Measurements from ENCODE around the gene PPP6C. TPM values are rescaled to one million over a fixed set of nuclear protein-coding genes. Genes with fewer than 3 reads are reported as not detected.
A peak's percentile ranks its signal among the peaks of the same experiment; 100 is the strongest.
"Not testable (repeated sequence)": the region's sequence is repeated elsewhere in the genome, so short reads cannot be mapped to it uniquely, and the experiment has no call there.

Gene PPP6C
- total RNA-seq, 1 experiment from 2014 or later, result 22.7 TPM

GRCh38 chr9:125235804-125236519 lies 46.4 kb upstream of the PPP6C start:
- H3K27ac Mint-ChIP-seq (ENCODE audit: unreplicated experiment), result peak overlapping the region; percentile 87
- TF ChIP-seq CTCF (IDR thresholded peaks at IDR 0.05; ENCODE audit: unreplicated experiment), result no peak
- H3K4me3 Mint-ChIP-seq (ENCODE audit: low read depth, unreplicated experiment), result peak overlapping the region; percentile 85
- peaks cover 85% of the 10 kb centered on the region for H3K36me3 Mint-ChIP-seq (ENCODE audit: insufficient read depth, unreplicated experiment)
- no TSS peak for BruUV-seq (replicated peaks)
- peaks cover 12% of the 10 kb centered on the region for H3K4me1 Mint-ChIP-seq (ENCODE audit: low read depth, unreplicated experiment)
- CTCF ChIA-PET, result no interaction called here
- no peaks in the 10 kb centered on the region for H3K9me3 Mint-ChIP-seq (ENCODE audit: low read depth, unreplicated experiment)
- no peak for DNase-seq
- intact Hi-C loops (cut with micrococcal nuclease; ENCODE audit: unreplicated experiment), result no loop called here
- peaks cover 2% of the 10 kb centered on the region for H3K27me3 Mint-ChIP-seq (ENCODE audit: unreplicated experiment)

GRCh38 chr9:125234099-125234498 lies 44.5 kb upstream of the PPP6C start:
- not testable (repeated sequence) for H3K27ac Mint-ChIP-seq (ENCODE audit: unreplicated experiment)

GRCh38 chr9:125233678-125234077 lies 44.1 kb upstream of the PPP6C start:
- no peak for TF ChIP-seq CTCF (IDR thresholded peaks at IDR 0.05; ENCODE audit: unreplicated experiment)
- DNase-seq, result no peak
- H3K27me3 Mint-ChIP-seq (ENCODE audit: unreplicated experiment), result no peaks in the 10 kb centered on the region
- intact Hi-C loops (cut with micrococcal nuclease; ENCODE audit: unreplicated experiment), result no loop called here
- CTCF ChIA-PET, result no interaction called here
- H3K36me3 Mint-ChIP-seq (ENCODE audit: insufficient read depth, unreplicated experiment), result peaks cover 62% of the 10 kb centered on the region
- no peak overlapping the region for H3K27ac Mint-ChIP-seq (ENCODE audit: unreplicated experiment)
- BruUV-seq (replicated peaks), result no TSS peak
- H3K4me1 Mint-ChIP-seq (ENCODE audit: low read depth, unreplicated experiment), result peaks cover 11% of the 10 kb centered on the region
- no peaks in the 10 kb centered on the region for H3K9me3 Mint-ChIP-seq (ENCODE audit: low read depth, unreplicated experiment)
- no peak overlapping the region for H3K4me3 Mint-ChIP-seq (ENCODE audit: low read depth, unreplicated experiment)

More at GRCh38 chr9:125234099-125234498, 44.5 kb upstream of the PPP6C start:
- intact Hi-C loops (cut with micrococcal nuclease; ENCODE audit: unreplicated experiment); CTCF ChIA-PET; H3K27me3 Mint-ChIP-seq (ENCODE audit: unreplicated experiment); H3K4me3 Mint-ChIP-seq (ENCODE audit: low read depth, unreplicated experiment); BruUV-seq (replicated peaks); DNase-seq; H3K9me3 Mint-ChIP-seq (ENCODE audit: low read depth, unreplicated experiment): not testable (repeated sequence)
- H3K36me3 Mint-ChIP-seq (ENCODE audit: insufficient read depth, unreplicated experiment), result peaks cover 66% of the 10 kb centered on the region
- H3K4me1 Mint-ChIP-seq (ENCODE audit: low read depth, unreplicated experiment), result peaks cover 11% of the 10 kb centered on the region

GRCh38 chr9:125227761-125228160 lies 38.2 kb upstream of the PPP6C start:
- intact Hi-C loops (cut with micrococcal nuclease; ENCODE audit: unreplicated experiment), result no loop called here
- Mint-ChIP-seq H3K27ac (ENCODE audit: unreplicated experiment) (no peak overlapping the region), H3K9me3 (ENCODE audit: low read depth, unreplicated experiment) (no peaks in the 10 kb centered on the region), H3K4me3 (ENCODE audit: low read depth, unreplicated experiment) (no peak overlapping the region), H3K4me1 (ENCODE audit: low read depth, unreplicated experiment) (no peaks in the 10 kb centered on the region), H3K27me3 (ENCODE audit: unreplicated experiment) (no peaks in the 10 kb centered on the region), H3K36me3 (ENCODE audit: insufficient read depth, unreplicated experiment) (peaks cover 10% of the 10 kb centered on the region)
- TF ChIP-seq CTCF (IDR thresholded peaks at IDR 0.05; ENCODE audit: unreplicated experiment), result no peak
- CTCF ChIA-PET, result no interaction called here
- DNase-seq, result no peak
- no TSS peak for BruUV-seq (replicated peaks)

GRCh38 chr9:125224858-125225257 lies 35.3 kb upstream of the PPP6C start:
- CTCF ChIA-PET, result interaction anchor here (0.6 kb wide), 1 partner anchor 37 kb away, joined by 4 read pairs; the partner anchor contains the start of gene GAPVD1
- H3K27ac Mint-ChIP-seq (ENCODE audit: unreplicated experiment); H3K27me3 Mint-ChIP-seq (ENCODE audit: unreplicated experiment); H3K4me1 Mint-ChIP-seq (ENCODE audit: low read depth, unreplicated experiment); intact Hi-C loops (cut with micrococcal nuclease; ENCODE audit: unreplicated experiment); H3K36me3 Mint-ChIP-seq (ENCODE audit: insufficient read depth, unreplicated experiment); DNase-seq; BruUV-seq (replicated peaks); H3K9me3 Mint-ChIP-seq (ENCODE audit: low read depth, unreplicated experiment); H3K4me3 Mint-ChIP-seq (ENCODE audit: low read depth, unreplicated experiment): not testable (repeated sequence)

All from Calu3 (cell line).